GM19463 (cell line): ENCODE data around the gene C1orf210.

Source experiments
- ATAC-seq: cut with Tn5 transposase; IDR thresholded peaks from one replicate; pipeline ENCODE4 v1.9.1; 2021; ENCODE audit warnings: mild to moderate bottlenecking, moderate library complexity; ENCODE audit not compliant: unreplicated experiment

C1orf210 gene

GRCh38 chr1:43296207-43296606 is 10.8 kb upstream of the C1orf210 start:
- no peak for ATAC-seq

GRCh38 chr1:43294761-43295160 is 9.4 kb upstream of the C1orf210 start:
- no peak for ATAC-seq

- no peak for ATAC-seq
Measured at GRCh38 chr1:43293896-43294760, 8.7 kb upstream of the C1orf210 start.

GRCh38 chr1:43293176-43293575 is 7.8 kb upstream of the C1orf210 start:
- no peak for ATAC-seq

GRCh38 chr1:43292679-43293078 is 7.3 kb upstream of the C1orf210 start:
- ATAC-seq: no peak

- no peak for ATAC-seq
Measured at GRCh38 chr1:43292216-43292615, 6.8 kb upstream of the C1orf210 start.

- ATAC-seq: no peak
Measured at GRCh38 chr1:43288785-43289706, 3.7 kb upstream of the C1orf210 start.

- no peak for ATAC-seq
Measured at GRCh38 chr1:43288058-43288784, 2.8 kb upstream of the C1orf210 start.

- no peak for ATAC-seq
Measured at GRCh38 chr1:43286533-43286932, 1.2 kb upstream of the C1orf210 start.

- no peak for ATAC-seq
Measured at GRCh38 chr1:43286115-43286514, 734 bp upstream of the C1orf210 start.

GRCh38 chr1:43284546-43285110 is 753 bp downstream of the C1orf210 start:
- ATAC-seq: no peak

- ATAC-seq: no peak
Measured at GRCh38 chr1:43284065-43284464, 1.3 kb downstream of the C1orf210 start.

GRCh38 chr1:43282220-43283195 is 2.9 kb downstream of the C1orf210 start:
- ATAC-seq: no peak

GRCh38 chr1:43280692-43281091 is 4.7 kb downstream of the C1orf210 start:
- ATAC-seq: no peak

- ATAC-seq: no peak
Measured at GRCh38 chr1:43279666-43280065, 5.7 kb downstream of the C1orf210 start.

- no peak for ATAC-seq
Measured at GRCh38 chr1:43279161-43279560, 6.2 kb downstream of the C1orf210 start.

- no peak for ATAC-seq
Measured at GRCh38 chr1:43277116-43277876, 8.1 kb downstream of the C1orf210 start.

GRCh38 chr1:43276673-43277072 is 8.7 kb downstream of the C1orf210 start:
- no peak for ATAC-seq
